ENCODE data around the gene MGRN1. TPM values are rescaled to one million over a fixed set of nuclear protein-coding genes. Genes with fewer than 3 reads are reported as not detected.

MGRN1 gene
- total RNA-seq, 1 donor from 2014 or later: 40.8 TPM

DNA sequence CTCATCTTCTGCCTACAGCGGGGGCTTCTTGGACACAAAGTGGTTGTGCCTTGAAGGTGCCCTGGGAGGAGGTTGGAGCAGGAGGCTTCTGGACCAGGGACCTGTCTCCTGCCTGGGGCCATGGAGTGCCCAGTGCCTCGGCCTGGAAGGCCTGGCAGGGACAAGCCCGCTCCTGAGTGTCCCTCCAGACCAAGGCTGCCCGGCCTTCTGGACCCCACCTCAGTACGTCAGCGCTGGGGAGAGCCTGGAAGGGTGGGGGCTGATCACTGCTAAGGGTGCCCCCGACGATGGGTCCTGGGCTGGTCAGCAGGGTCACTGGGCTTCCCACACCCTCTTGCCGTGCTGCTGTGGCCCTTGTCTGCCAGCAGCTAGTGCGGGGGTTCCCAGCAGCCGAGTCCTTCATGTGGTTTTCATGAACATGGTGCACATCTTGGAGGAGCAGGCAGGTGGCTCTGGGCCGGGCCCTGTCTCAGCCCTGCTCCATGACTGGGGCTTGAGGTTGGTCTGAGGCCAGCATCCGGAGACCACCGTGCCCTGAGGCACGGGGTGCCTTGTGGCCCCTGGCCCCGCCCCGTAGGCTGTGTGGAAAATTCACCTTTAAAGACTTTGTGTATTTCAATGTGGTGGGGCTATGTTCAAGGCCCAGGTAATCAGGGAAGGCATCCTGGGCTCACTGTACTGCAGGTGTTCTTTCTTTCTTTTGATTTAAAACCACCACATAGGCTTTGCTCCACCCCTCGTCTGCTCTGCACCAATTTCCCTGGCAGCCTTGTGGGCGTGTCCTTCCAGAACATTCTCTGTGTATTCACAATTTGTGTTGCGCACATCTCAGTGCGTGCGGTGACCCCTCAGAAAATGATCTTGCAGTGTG lies 22.4 kb downstream of the MGRN1 start:
- peaks cover 0 to 12% of the 10 kb centered on the region in 2 donors for H3K36me3 ChIP-seq
- no peak for DNase-seq (ENCODE audit: extremely low spot score in 2 of 2)
- intact Hi-C loops (cut with DNase I): no loop called here
- TF ChIP-seq, protein P1, sequence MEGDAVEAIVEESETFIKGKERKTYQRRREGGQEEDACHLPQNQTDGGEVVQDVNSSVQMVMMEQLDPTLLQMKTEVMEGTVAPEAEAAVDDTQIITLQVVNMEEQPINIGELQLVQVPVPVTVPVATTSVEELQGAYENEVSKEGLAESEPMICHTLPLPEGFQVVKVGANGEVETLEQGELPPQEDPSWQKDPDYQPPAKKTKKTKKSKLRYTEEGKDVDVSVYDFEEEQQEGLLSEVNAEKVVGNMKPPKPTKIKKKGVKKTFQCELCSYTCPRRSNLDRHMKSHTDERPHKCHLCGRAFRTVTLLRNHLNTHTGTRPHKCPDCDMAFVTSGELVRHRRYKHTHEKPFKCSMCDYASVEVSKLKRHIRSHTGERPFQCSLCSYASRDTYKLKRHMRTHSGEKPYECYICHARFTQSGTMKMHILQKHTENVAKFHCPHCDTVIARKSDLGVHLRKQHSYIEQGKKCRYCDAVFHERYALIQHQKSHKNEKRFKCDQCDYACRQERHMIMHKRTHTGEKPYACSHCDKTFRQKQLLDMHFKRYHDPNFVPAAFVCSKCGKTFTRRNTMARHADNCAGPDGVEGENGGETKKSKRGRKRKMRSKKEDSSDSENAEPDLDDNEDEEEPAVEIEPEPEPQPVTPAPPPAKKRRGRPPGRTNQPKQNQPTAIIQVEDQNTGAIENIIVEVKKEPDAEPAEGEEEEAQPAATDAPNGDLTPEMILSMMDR (IDR thresholded peaks at IDR 0.05): no peak
- no peak for TF ChIP-seq POLR2AphosphoS5 (IDR thresholded peaks at IDR 0.05; ENCODE audit: insufficient read depth in 1 of 2, low read depth in 1 of 2)
- TF ChIP-seq POLR2A (IDR thresholded peaks at IDR 0.05): no peak
- H3K4me3 ChIP-seq: no peak overlapping the region
- no peaks in the 10 kb centered on the region for H3K9me3 ChIP-seq
- no peaks in the 10 kb centered on the region for H3K27me3 ChIP-seq
- H3K27ac ChIP-seq: no peak overlapping the region
- no peaks in the 10 kb centered on the region for H3K4me1 ChIP-seq

DNA sequence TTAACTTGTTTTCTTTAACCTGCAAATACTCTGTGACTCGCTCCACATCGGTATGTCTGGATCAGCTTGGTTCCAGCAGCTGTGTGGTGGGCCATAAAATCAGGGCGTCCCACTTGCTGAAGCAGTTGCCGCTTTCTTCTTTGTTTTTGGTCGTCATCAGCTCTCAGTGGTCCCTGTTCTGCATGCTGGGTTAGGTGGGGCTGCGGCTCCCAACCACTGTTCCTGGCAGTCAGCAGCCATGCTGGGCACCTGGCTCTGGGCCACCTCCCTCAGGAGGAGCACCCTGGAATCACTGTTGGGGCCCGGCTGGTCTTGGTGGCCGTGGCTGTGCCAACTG lies 23.0 kb downstream of the MGRN1 start:
- Histone ChIP-seq H3K9me3 (no peaks in the 10 kb centered on the region), H3K4me1 (no peaks in the 10 kb centered on the region), H3K27ac (no peak overlapping the region), H3K27me3 (no peaks in the 10 kb centered on the region), H3K4me3 (no peak overlapping the region), H3K36me3 (peaks cover 0 to 18% of the 10 kb centered on the region in 2 donors)
- intact Hi-C loops (cut with DNase I): no loop called here
- TF ChIP-seq, protein P1 (IDR thresholded peaks at IDR 0.05): no peak
- TF ChIP-seq POLR2AphosphoS5 (IDR thresholded peaks at IDR 0.05; ENCODE audit: insufficient read depth in 1 of 2, low read depth in 1 of 2) (no peak), POLR2A (IDR thresholded peaks at IDR 0.05) (no peak)
- DNase-seq (ENCODE audit: extremely low spot score in 2 of 2): no peak

DNA sequence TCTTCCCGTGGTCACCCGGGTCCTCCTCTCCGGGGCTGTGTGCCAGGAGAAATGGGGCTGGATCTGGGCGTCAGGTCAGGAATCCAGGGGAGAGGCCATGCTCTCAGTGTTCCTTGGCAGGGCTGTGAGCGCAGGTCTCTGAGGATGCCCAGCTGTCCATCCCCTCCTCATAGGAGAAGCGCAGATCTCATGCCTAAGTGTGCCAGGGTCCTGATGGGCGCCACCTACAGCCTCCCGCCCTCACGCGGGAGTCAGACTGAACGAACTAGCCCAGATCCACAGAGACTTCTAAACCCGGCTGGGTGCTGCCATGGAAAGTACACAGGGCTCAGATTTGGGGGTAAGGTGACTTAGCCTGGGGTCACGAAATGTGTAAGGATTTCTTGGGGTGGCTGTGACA lies 24.3 kb downstream of the MGRN1 start:
- no peaks in the 10 kb centered on the region for H3K27me3 ChIP-seq
- no peaks in the 10 kb centered on the region for H3K9me3 ChIP-seq
- intact Hi-C loops (cut with DNase I): no loop called here
- H3K36me3 ChIP-seq: peaks cover 3 to 30% of the 10 kb centered on the region in 2 donors
- H3K27ac ChIP-seq: no peak overlapping the region
- DNase-seq (ENCODE audit: extremely low spot score in 2 of 2): no peak
- TF ChIP-seq POLR2A (IDR thresholded peaks at IDR 0.05) (no peak), POLR2AphosphoS5 (IDR thresholded peaks at IDR 0.05; ENCODE audit: insufficient read depth in 1 of 2, low read depth in 1 of 2) (no peak)
- TF ChIP-seq, protein P1 (IDR thresholded peaks at IDR 0.05): no peak
- no peaks in the 10 kb centered on the region for H3K4me1 ChIP-seq
- H3K4me3 ChIP-seq: no peak overlapping the region

DNA sequence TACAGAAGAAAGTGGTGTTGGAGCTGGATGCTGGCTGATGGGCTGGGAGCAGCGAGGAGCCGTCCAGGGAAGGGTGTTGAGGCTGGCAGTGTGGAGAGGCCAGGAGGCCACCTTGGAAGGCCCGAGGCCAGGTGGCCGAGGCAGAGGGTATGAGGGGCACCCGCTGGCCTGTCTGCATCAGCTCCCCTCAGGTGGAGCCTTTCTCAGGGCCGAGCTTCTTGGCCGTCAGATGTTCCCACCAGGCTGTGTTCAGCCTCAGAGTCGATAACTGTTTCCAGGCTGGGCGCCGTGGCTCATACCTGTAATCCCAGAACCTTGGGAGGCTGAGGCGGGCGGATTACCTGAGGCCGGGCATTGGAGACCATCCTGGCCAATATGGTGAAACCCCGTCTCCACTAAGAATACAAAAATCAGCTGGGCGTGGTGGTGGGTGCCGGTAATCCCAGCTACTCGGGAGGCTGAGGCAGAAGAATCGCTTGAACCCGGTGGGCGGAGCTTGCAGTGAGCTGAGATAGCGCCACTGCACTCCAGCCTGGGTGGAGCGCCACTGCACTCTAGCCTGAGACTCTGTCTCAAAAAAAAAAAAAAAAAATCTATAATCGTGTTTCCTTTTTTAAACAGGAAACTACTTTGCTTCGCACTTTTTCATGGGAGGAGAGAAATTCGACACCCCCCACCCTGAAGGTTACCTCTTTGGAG lies 25.3 kb downstream of the MGRN1 start:
- peaks cover 3 to 39% of the 10 kb centered on the region in 2 donors for H3K36me3 ChIP-seq
- intact Hi-C loops (cut with DNase I): no loop called here
- no peak for TF ChIP-seq POLR2A (IDR thresholded peaks at IDR 0.05)
- no peak for TF ChIP-seq POLR2AphosphoS5 (IDR thresholded peaks at IDR 0.05; ENCODE audit: insufficient read depth in 1 of 2, low read depth in 1 of 2)
- TF ChIP-seq, protein P1 (IDR thresholded peaks at IDR 0.05): no peak
- DNase-seq (ENCODE audit: extremely low spot score in 2 of 2): no peak
- no peaks in the 10 kb centered on the region for H3K4me1 ChIP-seq
- no peak overlapping the region for H3K4me3 ChIP-seq
- H3K27ac ChIP-seq: no peak overlapping the region
- no peaks in the 10 kb centered on the region for H3K27me3 ChIP-seq
- no peaks in the 10 kb centered on the region for H3K9me3 ChIP-seq
